Sigmoid colon (tissue), 7 donors: ENCODE measurements around the gene ITGA11. TPM values are rescaled to one million over a fixed set of nuclear protein-coding genes. Genes with fewer than 3 reads are reported as not detected.

Experiments
- DNase-seq: peaks from one replicate; pipeline ENCODE4 v3.0.0-alpha.2; 2019
- H3K27ac ChIP-seq, 4 donors: fragments of 200-600 bp; sonication (generic); one replicate each; pipeline ENCODE4 v1.5.1; 2016 to 2019; ENCODE audit warnings: mild to moderate bottlenecking in 1 of 4
- H3K27me3 ChIP-seq, 3 donors: fragments of 200-600 bp; sonication (generic); one replicate each; pipeline ENCODE4 v1.5.1; 2019; ENCODE audit warnings: mild to moderate bottlenecking in 1 of 3
- H3K36me3 ChIP-seq, 4 donors: fragments of 200-600 bp; sonication (generic); one replicate each; pipeline ENCODE4 v1.5.1; 2016 to 2019
- H3K4me1 ChIP-seq, 4 donors: fragments of 200-600 bp; sonication (generic); one replicate each; pipeline ENCODE4 v1.5.1; 2017 to 2019
- H3K4me3 ChIP-seq, 4 donors: fragments of 200-600 bp; sonication (generic); one replicate each; pipeline ENCODE4 v1.5.1; 2017 to 2019; ENCODE audit warnings: mild to moderate bottlenecking in 2 of 4, moderate library complexity in 1 of 4
- H3K9me3 ChIP-seq, 4 donors: fragments of 200-600 bp in 3 of 4; sonication (generic) in 3 of 4; one replicate each; pipeline versions ENCODE4 v1.5.1 to v1.6.1; 2013 to 2019
- EP300 ChIP-seq, 4 donors: sonication (generic); formaldehyde crosslinking; IDR thresholded peaks; one replicate each; pipeline ENCODE4 v1.6.1; 2017; ENCODE audit warnings: antibody characterized with exemption in 4 of 4
- POLR2A ChIP-seq, 2 donors: fragments of 450-650 bp; IDR thresholded peaks; one replicate each; pipeline ENCODE4 v1.6.1; 2016; ENCODE audit warnings: antibody characterized with exemption in 2 of 2, mild to moderate bottlenecking in 2 of 2, moderate library complexity in 2 of 2
- POLR2AphosphoS5 ChIP-seq, 4 donors: sonication (generic); formaldehyde crosslinking; IDR thresholded peaks; one replicate each; pipeline ENCODE4 v1.6.1; 2017; ENCODE audit warnings: antibody characterized with exemption in 4 of 4
- WGBS, 2 donors: extraction: QIAGEN DNeasy Blood & Tissue Kit; methylation state at CpG; one replicate each; pipeline ENCODE4 v1.1.7; 2013; 5-methylcytosine and 5-hydroxymethylcytosine counted together
- intact Hi-C: fragments of 100-400 bp; cut with DNase I; formaldehyde crosslinking; loops from one replicate; pipeline ENCODE4 v1.15.1; 2023
- polyA plus RNA-seq, 3 donors: library from polyadenylated mRNA; stranded (reverse); fragments of 200-250 nt; gene quantifications; one replicate each; pipeline ENCODE4 v1.2.3, GENCODE V29; 2013
- total RNA-seq, 4 donors: library from RNA; depleted of rRNA; stranded (reverse); fragments of >200 nt; gene quantifications; one replicate each; pipeline ENCODE4 v1.1.0, GENCODE V29; 2016
- TF ChIP-seq, protein P1 (sequence below), 4 experiments: fragments of 450-650 bp in 3 of 4; fragments of 200-600 bp in 1 of 4; IDR thresholded peaks; one replicate each; pipeline ENCODE4 v1.5.1; 2016 to 2019; ENCODE audit warnings: antibody characterized with exemption in 4 of 4, mild to moderate bottlenecking in 3 of 4, moderate library complexity in 2 of 4
- donor health status: healthy with polysubstance abuse.
- donor health status: Bipolar disorder and iron deficiency.
- donor health status: healthy.

The ITGA11 gene
- total and polyA plus RNA-seq, 7 donors, result 0.71 to 6.1 (median 1.2) TPM

DNA sequence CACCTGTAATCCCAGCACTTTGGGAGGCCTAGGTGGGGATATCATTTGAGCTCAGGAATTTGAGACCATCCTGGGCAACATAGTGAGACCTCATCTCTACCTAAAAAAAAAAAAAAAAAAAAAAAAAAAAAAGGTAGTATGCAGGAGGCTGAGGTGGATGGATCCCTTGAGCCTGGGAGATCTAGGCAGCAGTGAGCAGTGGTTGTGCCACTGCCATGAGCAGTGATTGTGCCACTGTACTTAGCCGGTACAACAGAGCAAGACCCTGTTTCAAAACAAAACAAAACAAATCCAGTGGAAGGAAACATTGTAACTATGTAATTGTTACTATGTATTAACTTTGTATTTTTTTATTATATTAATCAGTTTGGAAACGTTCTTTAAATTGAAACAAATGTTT is 148.6 kb downstream of the ITGA11 start:
- TF ChIP-seq POLR2AphosphoS5 (IDR thresholded peaks at IDR 0.05) (no peak), EP300 (IDR thresholded peaks at IDR 0.05) (no peak), POLR2A (IDR thresholded peaks at IDR 0.05) (no peak)
- TF ChIP-seq, protein P1, sequence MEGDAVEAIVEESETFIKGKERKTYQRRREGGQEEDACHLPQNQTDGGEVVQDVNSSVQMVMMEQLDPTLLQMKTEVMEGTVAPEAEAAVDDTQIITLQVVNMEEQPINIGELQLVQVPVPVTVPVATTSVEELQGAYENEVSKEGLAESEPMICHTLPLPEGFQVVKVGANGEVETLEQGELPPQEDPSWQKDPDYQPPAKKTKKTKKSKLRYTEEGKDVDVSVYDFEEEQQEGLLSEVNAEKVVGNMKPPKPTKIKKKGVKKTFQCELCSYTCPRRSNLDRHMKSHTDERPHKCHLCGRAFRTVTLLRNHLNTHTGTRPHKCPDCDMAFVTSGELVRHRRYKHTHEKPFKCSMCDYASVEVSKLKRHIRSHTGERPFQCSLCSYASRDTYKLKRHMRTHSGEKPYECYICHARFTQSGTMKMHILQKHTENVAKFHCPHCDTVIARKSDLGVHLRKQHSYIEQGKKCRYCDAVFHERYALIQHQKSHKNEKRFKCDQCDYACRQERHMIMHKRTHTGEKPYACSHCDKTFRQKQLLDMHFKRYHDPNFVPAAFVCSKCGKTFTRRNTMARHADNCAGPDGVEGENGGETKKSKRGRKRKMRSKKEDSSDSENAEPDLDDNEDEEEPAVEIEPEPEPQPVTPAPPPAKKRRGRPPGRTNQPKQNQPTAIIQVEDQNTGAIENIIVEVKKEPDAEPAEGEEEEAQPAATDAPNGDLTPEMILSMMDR (IDR thresholded peaks at IDR 0.05), result no peak
- peak overlapping the region in 3 of 4 donors; percentile 98 to 99 (median 98) for H3K27ac ChIP-seq
- 78 to 82% methylated on average over 2 of the region's 2 CpGs for WGBS, 2 donors
- H3K4me3 ChIP-seq, result no peak overlapping the region
- peaks cover 0 to 16% (median 2%) of the 10 kb centered on the region in 4 donors for H3K36me3 ChIP-seq
- intact Hi-C loops, result no loop called here
- H3K4me1 ChIP-seq, result peaks cover 0 to 94% (median 73%) of the 10 kb centered on the region in 4 donors
- no peaks in the 10 kb centered on the region for H3K9me3 ChIP-seq
- no peaks in the 10 kb centered on the region for H3K27me3 ChIP-seq
- DNase-seq, result no peak

DNA sequence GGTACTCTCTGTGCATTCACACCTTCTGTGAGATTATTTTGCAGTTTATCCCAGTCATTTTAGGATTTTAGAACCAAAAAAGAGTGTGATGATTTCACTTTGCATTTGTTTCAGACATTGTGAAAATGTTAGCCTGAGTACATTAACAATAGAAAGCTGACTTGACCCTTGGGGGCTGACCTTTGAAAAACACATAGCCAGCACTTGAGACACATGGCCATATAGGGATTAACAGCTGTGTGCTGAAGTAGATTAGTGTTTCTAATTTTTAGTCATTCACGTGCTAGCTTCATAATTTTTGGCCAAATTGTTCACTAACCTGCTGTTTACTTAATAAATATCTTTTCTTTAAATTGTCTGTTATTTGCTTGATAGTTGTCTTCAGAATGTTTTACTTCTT is 151.0 kb downstream of the ITGA11 start:
- Histone ChIP-seq H3K27ac (peak overlapping the region; percentile 98 to 99 (median 98)), H3K27me3 (no peaks in the 10 kb centered on the region), H3K9me3 (no peaks in the 10 kb centered on the region), H3K4me1 (peaks cover 0 to 77% (median 59%) of the 10 kb centered on the region in 4 donors), H3K36me3 (peaks cover 0 to 16% (median 2%) of the 10 kb centered on the region in 4 donors), H3K4me3 (peak overlapping the region; percentile 9 to 92 (median 72))
- DNase-seq, result no peak
- no peak for TF ChIP-seq POLR2A (IDR thresholded peaks at IDR 0.05)
- no peak for TF ChIP-seq POLR2AphosphoS5 (IDR thresholded peaks at IDR 0.05)
- TF ChIP-seq, protein P1 (IDR thresholded peaks at IDR 0.05), result no peak
- TF ChIP-seq EP300 (IDR thresholded peaks at IDR 0.05), result no peak
- intact Hi-C loops, result no loop called here
- 31 to 46% methylated on average over 1 of the region's 1 CpG for WGBS, 2 donors

DNA sequence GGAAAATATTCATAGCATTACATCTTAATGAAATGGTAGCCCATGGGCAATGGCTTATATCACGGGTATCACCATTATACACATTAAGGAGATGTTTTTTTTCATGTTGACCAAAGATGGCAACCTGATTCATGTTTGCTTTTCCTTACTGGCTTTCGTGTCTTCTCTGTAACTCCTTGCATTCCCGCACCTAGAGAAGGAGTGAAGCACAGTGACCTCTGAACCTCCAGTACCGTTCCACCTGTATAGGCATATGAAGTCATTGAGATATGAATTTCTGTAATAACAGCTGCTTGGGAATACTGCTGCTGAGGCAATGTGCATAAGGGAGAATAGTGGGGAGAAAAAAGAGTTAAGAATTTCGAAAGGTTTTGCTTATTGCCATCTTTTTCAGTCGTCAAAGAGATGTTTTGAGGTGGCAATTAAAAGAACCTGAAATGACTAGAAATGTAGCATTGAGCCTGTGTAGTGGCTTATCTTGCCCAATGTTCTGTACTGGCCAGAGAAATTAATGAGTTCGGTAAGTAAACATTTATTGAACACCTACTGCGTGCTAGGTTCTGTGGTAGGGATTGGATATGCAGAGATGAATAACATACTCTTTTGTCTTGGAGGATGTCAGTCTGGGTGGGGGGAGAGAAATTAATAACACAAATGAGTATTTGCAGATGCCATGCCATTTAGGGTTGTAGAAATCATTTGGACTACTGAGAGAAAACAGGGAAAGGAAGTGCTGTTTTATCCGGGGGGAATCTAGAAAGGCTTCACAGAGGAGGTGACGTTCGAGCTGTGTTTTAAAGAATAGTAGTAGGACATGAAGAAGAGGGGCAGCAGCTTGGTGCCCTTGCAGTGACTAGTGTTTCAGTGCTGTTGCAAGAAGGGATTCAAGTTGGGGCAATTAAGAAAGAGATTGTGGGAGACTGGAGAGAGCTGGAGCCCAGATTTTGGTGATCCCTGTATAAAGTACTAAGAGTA is 151.9 kb downstream of the ITGA11 start:
- Histone ChIP-seq H3K27ac (peak overlapping the region; percentile 98 to 99 (median 98)), H3K27me3 (no peaks in the 10 kb centered on the region), H3K4me3 (peak overlapping the region; percentile 68 to 92 (median 80)), H3K9me3 (no peaks in the 10 kb centered on the region), H3K36me3 (peaks cover 0 to 11% (median 2%) of the 10 kb centered on the region in 4 donors), H3K4me1 (peaks cover 0 to 70% (median 55%) of the 10 kb centered on the region in 4 donors)
- TF ChIP-seq, protein P1 (IDR thresholded peaks at IDR 0.05), result no peak
- TF ChIP-seq EP300 (IDR thresholded peaks at IDR 0.05), result no peak
- no peak for TF ChIP-seq POLR2A (IDR thresholded peaks at IDR 0.05)
- TF ChIP-seq POLR2AphosphoS5 (IDR thresholded peaks at IDR 0.05), result no peak
- intact Hi-C loops, result loop anchor here (5.0 kb wide), 1 partner anchor 443 kb away; no protein-coding TSS in a partner anchor
- 22 to 51% methylated on average over 11 of the region's 11 CpGs for WGBS, 2 donors
- DNase-seq, result no peak

DNA sequence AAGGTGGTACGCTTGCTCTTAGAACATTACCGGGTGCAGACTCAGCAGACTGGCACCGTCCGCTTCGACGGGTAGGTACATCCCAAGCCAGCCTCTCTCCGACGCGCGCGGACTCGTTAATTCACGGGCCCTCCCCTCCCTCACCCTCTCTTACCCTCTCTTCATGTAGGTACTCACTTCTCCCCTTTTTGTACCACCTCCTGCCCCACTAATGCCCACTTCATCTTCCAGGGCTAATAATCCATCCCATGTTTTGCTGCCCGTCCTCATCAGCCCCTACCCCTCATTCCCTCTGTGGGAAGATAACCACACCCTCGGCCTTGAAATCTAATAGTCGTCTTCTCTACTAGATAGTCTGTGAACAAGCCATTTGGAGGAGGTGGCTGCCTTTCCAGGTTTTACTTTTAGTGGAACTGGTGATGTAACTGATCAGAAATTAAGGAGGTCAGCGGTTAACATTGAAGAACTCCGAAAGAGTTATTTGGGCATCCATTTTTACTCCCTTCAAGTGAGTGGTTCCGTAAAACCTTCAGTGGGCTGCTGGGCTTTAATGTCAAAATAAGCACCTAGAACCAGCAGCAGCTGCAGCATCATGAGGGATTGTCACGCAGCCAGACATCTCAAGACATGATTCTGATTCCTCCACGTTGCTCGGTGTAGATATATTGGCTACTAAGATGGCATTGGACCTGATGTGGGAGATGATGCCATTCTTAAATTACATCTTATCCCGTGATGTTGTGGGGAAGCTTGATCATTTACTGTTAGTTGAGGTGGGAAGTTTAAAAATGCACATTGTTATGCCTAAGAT is 153.2 kb downstream of the ITGA11 start:
- Histone ChIP-seq H3K9me3 (no peaks in the 10 kb centered on the region), H3K27ac (peak overlapping the region; percentile 98 to 99 (median 98)), H3K27me3 (no peaks in the 10 kb centered on the region), H3K4me1 (peaks cover 0 to 67% (median 50%) of the 10 kb centered on the region in 4 donors), H3K36me3 (no peaks in the 10 kb centered on the region), H3K4me3 (peak overlapping the region; percentile 68 to 92 (median 80))
- 2 to 3% methylated on average over 23 of the region's 23 CpGs for WGBS, 2 donors
- intact Hi-C loops, result loop anchor here (5.0 kb wide), 1 partner anchor 441 kb away; no protein-coding TSS in a partner anchor
- no peak for DNase-seq
- TF ChIP-seq POLR2AphosphoS5 (IDR thresholded peaks at IDR 0.05) (no peak), EP300 (IDR thresholded peaks at IDR 0.05) (no peak), POLR2A (IDR thresholded peaks at IDR 0.05) (no peak)
- TF ChIP-seq, protein P1 (IDR thresholded peaks at IDR 0.05), result no peak
